Hepatocyte (in vitro differentiated cells): Measurements from ENCODE around the gene NSL1. TPM values are rescaled to one million over a fixed set of nuclear protein-coding genes. Genes with fewer than 3 reads are reported as not detected.

Source experiments
- DNase-seq: peaks from one replicate; pipeline ENCODE4 v3.0.0-alpha.2; 2016; ENCODE audit warnings: low spot score
- H2AFZ ChIP-seq: fragments of 200-600 bp; sonication (generic); 2 replicates; pipeline ENCODE4 v1.6.0; 2016; ENCODE audit warnings: antibody characterized with exemption, mild to moderate bottlenecking
- H3K27ac ChIP-seq: fragments of 200-600 bp; sonication (generic); 2 replicates; pipeline ENCODE4 v1.5.1; 2016; ENCODE audit warnings: mild to moderate bottlenecking
- H3K27me3 ChIP-seq: fragments of 200-600 bp; sonication (generic); 2 replicates; pipeline ENCODE4 v1.6.1; 2016
- H3K36me3 ChIP-seq: fragments of 200-600 bp; sonication (generic); replicated peaks from 2 replicates; pipeline ENCODE4 v1.5.1; 2016; ENCODE audit warnings: low read depth; ENCODE audit not compliant: insufficient read depth
- H3K4me1 ChIP-seq: fragments of 200-600 bp; sonication (generic); 2 replicates; pipeline ENCODE4 v1.5.1; 2016; ENCODE audit warnings: mild to moderate bottlenecking, moderate library complexity; ENCODE audit not compliant: insufficient read depth
- H3K4me2 ChIP-seq: fragments of 200-600 bp; sonication (generic); 2 replicates; pipeline ENCODE4 v1.6.0; 2016
- H3K4me3 ChIP-seq: fragments of 200-600 bp; sonication (generic); 2 replicates; pipeline ENCODE4 v1.5.1; 2016; ENCODE audit warnings: mild to moderate bottlenecking
- H3K79me2 ChIP-seq: fragments of 200-600 bp; sonication (generic); 2 replicates; pipeline ENCODE4 v1.6.0; 2017; ENCODE audit warnings: mild to moderate bottlenecking
- H3K9me2 ChIP-seq: fragments of 200-600 bp; sonication (generic); replicated peaks from 2 replicates; pipeline ENCODE4 v1.6.0; 2017; ENCODE audit warnings: mild to moderate bottlenecking; ENCODE audit not compliant: insufficient read depth
- H3K9me3 ChIP-seq: fragments of 200-600 bp; sonication (generic); 2 replicates; pipeline ENCODE4 v1.5.1; 2016; ENCODE audit warnings: low read depth, mild to moderate bottlenecking
- H4K20me1 ChIP-seq: fragments of 200-600 bp; sonication (generic); 2 replicates; pipeline ENCODE4 v1.6.0; 2016; ENCODE audit warnings: mild to moderate bottlenecking; ENCODE audit not compliant: insufficient read depth, poor library complexity, severe bottlenecking
- EZH2 ChIP-seq: fragments of 200-600 bp; sonication (generic); IDR thresholded peaks from 2 replicates; pipeline ENCODE4 v1.6.1; 2016; ENCODE audit warnings: antibody characterized with exemption, mild to moderate bottlenecking, borderline replicate concordance
- EZH2phosphoT487 ChIP-seq: fragments of 200-600 bp; sonication (generic); IDR thresholded peaks from one replicate; pipeline ENCODE4 v1.6.1; 2018; ENCODE audit warnings: antibody characterized with exemption, mild to moderate bottlenecking, low read depth, moderate library complexity; ENCODE audit not compliant: unreplicated experiment, severe bottlenecking
- WGBS: methylation state at CpG from one replicate; pipeline ENCODE4 v1.1.6; 2016; ENCODE audit warnings: low lambda C conversion rate; ENCODE audit errors: missing lambda C conversion rate; 5-methylcytosine and 5-hydroxymethylcytosine counted together
- polyA plus RNA-seq: library from polyadenylated mRNA; unstranded; fragments of >200 nt; fragmentation: Nextera tagmentation; extraction: Ambion mirVana; gene quantifications from 2 replicates; pipeline ENCODE4 v1.2.1, GENCODE V29; 2016
- total RNA-seq: library from RNA; depleted of rRNA; stranded (reverse); fragments of >200 nt; gene quantifications from 2 replicates; pipeline ENCODE4 v1.2.3, GENCODE V29; 2014
- TF ChIP-seq, protein P1 (sequence below): fragments of 200-600 bp; sonication (generic); IDR thresholded peaks from 2 replicates; pipeline ENCODE4 v1.5.1; 2016; ENCODE audit warnings: antibody characterized with exemption, mild to moderate bottlenecking; ENCODE audit not compliant: poor library complexity

The NSL1 gene
- total and polyA plus RNA-seq, 2 experiments from 2014 or later, result 27.2 to 39.5 TPM

- TF ChIP-seq EZH2 (no peak), EZH2phosphoT487 (no peak)
- TF ChIP-seq, protein P1, sequence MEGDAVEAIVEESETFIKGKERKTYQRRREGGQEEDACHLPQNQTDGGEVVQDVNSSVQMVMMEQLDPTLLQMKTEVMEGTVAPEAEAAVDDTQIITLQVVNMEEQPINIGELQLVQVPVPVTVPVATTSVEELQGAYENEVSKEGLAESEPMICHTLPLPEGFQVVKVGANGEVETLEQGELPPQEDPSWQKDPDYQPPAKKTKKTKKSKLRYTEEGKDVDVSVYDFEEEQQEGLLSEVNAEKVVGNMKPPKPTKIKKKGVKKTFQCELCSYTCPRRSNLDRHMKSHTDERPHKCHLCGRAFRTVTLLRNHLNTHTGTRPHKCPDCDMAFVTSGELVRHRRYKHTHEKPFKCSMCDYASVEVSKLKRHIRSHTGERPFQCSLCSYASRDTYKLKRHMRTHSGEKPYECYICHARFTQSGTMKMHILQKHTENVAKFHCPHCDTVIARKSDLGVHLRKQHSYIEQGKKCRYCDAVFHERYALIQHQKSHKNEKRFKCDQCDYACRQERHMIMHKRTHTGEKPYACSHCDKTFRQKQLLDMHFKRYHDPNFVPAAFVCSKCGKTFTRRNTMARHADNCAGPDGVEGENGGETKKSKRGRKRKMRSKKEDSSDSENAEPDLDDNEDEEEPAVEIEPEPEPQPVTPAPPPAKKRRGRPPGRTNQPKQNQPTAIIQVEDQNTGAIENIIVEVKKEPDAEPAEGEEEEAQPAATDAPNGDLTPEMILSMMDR, result no peak
- H3K36me3 ChIP-seq, result no peaks in the 10 kb centered on the region
- H3K4me2 ChIP-seq, result peak overlapping the region; percentile 26
- peaks cover 15% of the 10 kb centered on the region for H3K79me2 ChIP-seq
- no peak overlapping the region for H3K4me3 ChIP-seq
- no peaks in the 10 kb centered on the region for H3K27me3 ChIP-seq
- no peak overlapping the region for H2AFZ ChIP-seq
- H3K9me3 ChIP-seq, result no peaks in the 10 kb centered on the region
- no peak for DNase-seq
- no peaks in the 10 kb centered on the region for H4K20me1 ChIP-seq
- H3K4me1 ChIP-seq, result no peaks in the 10 kb centered on the region
- H3K9me2 ChIP-seq, result no peaks in the 10 kb centered on the region
- WGBS, result 73% methylated on average over 3 of the region's 3 CpGs
- H3K27ac ChIP-seq, result no peak overlapping the region
Measured at GRCh38 chr1:212752252-212752933, 39.2 kb downstream of the NSL1 start.

GRCh38 chr1:212749821-212750535, 41.6 kb downstream of the NSL1 start:
- Histone ChIP-seq H3K27ac (peak overlapping the region; percentile 61), H3K4me2 (no peak overlapping the region), H3K9me3 (no peaks in the 10 kb centered on the region), H2AFZ (no peak overlapping the region), H3K27me3 (no peaks in the 10 kb centered on the region), H3K79me2 (peaks cover 15% of the 10 kb centered on the region), H3K36me3 (no peaks in the 10 kb centered on the region), H3K4me3 (no peak overlapping the region), H3K4me1 (no peaks in the 10 kb centered on the region), H3K9me2 (no peaks in the 10 kb centered on the region), H4K20me1 (no peaks in the 10 kb centered on the region)
- peak; percentile 73 for DNase-seq
- WGBS, result 61% methylated on average over 4 of the region's 4 CpGs
- TF ChIP-seq, protein P1, result peak; percentile 77
- TF ChIP-seq EZH2, result no peak

- H3K36me3 ChIP-seq, result no peaks in the 10 kb centered on the region
- H3K9me2 ChIP-seq, result no peaks in the 10 kb centered on the region
- no peak overlapping the region for H3K27ac ChIP-seq
- no peaks in the 10 kb centered on the region for H3K4me1 ChIP-seq
- WGBS, result 96% methylated on average over 3 of the region's 3 CpGs
- no peaks in the 10 kb centered on the region for H3K9me3 ChIP-seq
- no peak overlapping the region for H3K4me2 ChIP-seq
- no peaks in the 10 kb centered on the region for H3K27me3 ChIP-seq
- DNase-seq, result no peak
- H2AFZ ChIP-seq, result no peak overlapping the region
- H4K20me1 ChIP-seq, result no peaks in the 10 kb centered on the region
- H3K79me2 ChIP-seq, result peaks cover 25% of the 10 kb centered on the region
- TF ChIP-seq, protein P1, result no peak
- TF ChIP-seq EZH2 (no peak), EZH2phosphoT487 (no peak)
- H3K4me3 ChIP-seq, result no peak overlapping the region
Measured at GRCh38 chr1:212746546-212746945, 45.0 kb downstream of the NSL1 start.
